ENCODE data around the gene LCN1. TPM values are rescaled to one million over a fixed set of nuclear protein-coding genes. Genes with fewer than 3 reads are reported as not detected.

LCN1 gene
- total RNA-seq, 1 experiment from 2014 or later, result not detected

- CTCF ChIA-PET, result interaction anchor here (0.6 kb wide), 1 partner anchor 39 kb away, joined by 7 read pairs; no protein-coding TSS in a partner anchor
- POLR2A ChIA-PET (ENCODE audit: unreplicated experiment), result no interaction called here
- Histone ChIP-seq H3K9me2 (replicated peaks; ENCODE audit: low read length) (no peaks in the 10 kb centered on the region), H3K27ac (ENCODE audit: low read length) (no peak overlapping the region), H3K9me3 (ENCODE audit: low read length) (no peaks in the 10 kb centered on the region), H3K4me1 (ENCODE audit: insufficient read depth, low read length) (peaks cover 7% of the 10 kb centered on the region), H3K79me2 (ENCODE audit: low read length) (peaks cover 22% of the 10 kb centered on the region), H3K4me2 (ENCODE audit: low read length) (no peak overlapping the region), H3K27me3 (ENCODE audit: low read length) (no peaks in the 10 kb centered on the region), H4K20me1 (ENCODE audit: low read length) (no peaks in the 10 kb centered on the region), H3F3A (ENCODE audit: low read length, unreplicated experiment) (no peaks in the 10 kb centered on the region), H3K9ac (ENCODE audit: low read length) (no peak overlapping the region), H3K4me3 (ENCODE audit: low read length) (no peak overlapping the region), H3K36me3 (ENCODE audit: low read depth, low read length) (peaks cover 6% of the 10 kb centered on the region; the same call in 1 of the 2 replicates), H2AFZ (ENCODE audit: low read length) (no peak overlapping the region)
- TF ChIP-seq CTCF (conservative IDR thresholded peaks at IDR 0.05; ENCODE audit: low read depth, low read length) (no peak), EZH2 (IDR thresholded peaks at IDR 0.05; ENCODE audit: low read length, unreplicated experiment) (no peak), EZH2phosphoT487 (IDR thresholded peaks at IDR 0.05; ENCODE audit: borderline replicate concordance, low read length) (no peak)
- BruUV-seq (replicated peaks), result no TSS peak
- intact Hi-C loops (cut with micrococcal nuclease), result no loop called here
- no peak for DNase-seq
- ATAC-seq, result no peak
These were observed 15.6 kb upstream of the LCN1 start for GRCh38 chr9:135505406-135506187.

- TF ChIP-seq EZH2phosphoT487 (IDR thresholded peaks at IDR 0.05; ENCODE audit: borderline replicate concordance, low read length) (no peak), EZH2 (IDR thresholded peaks at IDR 0.05; ENCODE audit: low read length, unreplicated experiment) (no peak), CTCF (conservative IDR thresholded peaks at IDR 0.05; ENCODE audit: low read depth, low read length) (no peak)
- ATAC-seq (peak; percentile 12; the same call in 1 of the 2 replicates), DNase-seq (no peak)
- peaks cover 9% of the 10 kb centered on the region for H3K4me1 ChIP-seq (ENCODE audit: insufficient read depth, low read length)
- no peak overlapping the region for H3K9ac ChIP-seq (ENCODE audit: low read length)
- BruUV-seq (replicated peaks), result no TSS peak
- H4K20me1 ChIP-seq (ENCODE audit: low read length), result no peaks in the 10 kb centered on the region
- H3F3A ChIP-seq (ENCODE audit: low read length, unreplicated experiment), result no peaks in the 10 kb centered on the region
- CTCF ChIA-PET, result no interaction called here
- peaks cover 12% of the 10 kb centered on the region for H3K79me2 ChIP-seq (ENCODE audit: low read length)
- no peaks in the 10 kb centered on the region for H3K9me2 ChIP-seq (replicated peaks; ENCODE audit: low read length)
- no peak overlapping the region for H3K4me3 ChIP-seq (ENCODE audit: low read length)
- intact Hi-C loops (cut with micrococcal nuclease), result no loop called here
- H3K36me3 ChIP-seq (ENCODE audit: low read depth, low read length), result peaks cover 6% of the 10 kb centered on the region; the same call in 1 of the 2 replicates
- H3K27me3 ChIP-seq (ENCODE audit: low read length), result no peaks in the 10 kb centered on the region
- no peak overlapping the region for H3K4me2 ChIP-seq (ENCODE audit: low read length)
- no peaks in the 10 kb centered on the region for H3K9me3 ChIP-seq (ENCODE audit: low read length)
- H2AFZ ChIP-seq (ENCODE audit: low read length), result no peak overlapping the region
- H3K27ac ChIP-seq (ENCODE audit: low read length), result no peak overlapping the region
- POLR2A ChIA-PET (ENCODE audit: unreplicated experiment), result no interaction called here
These were observed 14.7 kb upstream of the LCN1 start for GRCh38 chr9:135506327-135507103.

All from PC-3 (cell line).